MM.1S (cell line): ENCODE measurements around the gene CCSER2.

Experiments
- DNase-seq: peaks from one replicate; pipeline ENCODE4 v3.0.0-alpha.2; 2015
- H2AFZ ChIP-seq: fragments of 300-600 bp; sonication (generic); 2 replicates; pipeline ENCODE4 v1.6.0; 2016; ENCODE audit warnings: antibody characterized with exemption, low read length
- H3F3A ChIP-seq: fragments of 300-600 bp; sonication (generic); 2 replicates; pipeline ENCODE4 v1.6.1; 2016; ENCODE audit warnings: mild to moderate bottlenecking, antibody characterized with exemption, low read length, moderate library complexity, mixed read lengths; ENCODE audit not compliant: insufficient read depth
- H3K27ac ChIP-seq: fragments of 300-600 bp; sonication (generic); 2 replicates; pipeline ENCODE4 v1.5.1; 2016; ENCODE audit warnings: mild to moderate bottlenecking, low read length
- H3K27me3 ChIP-seq: fragments of 300-600 bp; sonication (generic); replicated peaks from 2 replicates; pipeline ENCODE4 v1.6.0; 2016; ENCODE audit warnings: low read length; ENCODE audit not compliant: insufficient read depth
- H3K36me3 ChIP-seq: fragments of 300-600 bp; sonication (generic); replicated peaks from 2 replicates; pipeline ENCODE4 v1.6.1; 2016; ENCODE audit warnings: mild to moderate bottlenecking, low read length, mixed read lengths; ENCODE audit not compliant: insufficient read depth
- H3K4me1 ChIP-seq: fragments of 300-600 bp; sonication (generic); 2 replicates; pipeline ENCODE4 v1.6.1; 2016; ENCODE audit warnings: low read length, mixed read lengths
- H3K4me2 ChIP-seq: fragments of 300-600 bp; sonication (generic); 2 replicates; pipeline ENCODE4 v1.6.0; 2016; ENCODE audit warnings: low read depth, low read length
- H3K4me3 ChIP-seq: fragments of 300-600 bp; sonication (generic); 2 replicates; pipeline ENCODE4 v1.5.1; 2016; ENCODE audit warnings: low read length, mixed read lengths
- H3K79me2 ChIP-seq: fragments of 300-600 bp; sonication (generic); 2 replicates; pipeline ENCODE4 v1.6.1; 2016; ENCODE audit warnings: mixed run types, low read length, mixed read lengths
- H3K9ac ChIP-seq: fragments of 300-600 bp; sonication (generic); 2 replicates; pipeline ENCODE4 v1.6.1; 2016; ENCODE audit warnings: low read length, mixed read lengths
- H3K9me2 ChIP-seq: fragments of 300-600 bp; sonication (generic); replicated peaks from 2 replicates; pipeline ENCODE4 v1.6.1; 2016; ENCODE audit warnings: mild to moderate bottlenecking, low read length, mixed read lengths; ENCODE audit not compliant: insufficient read depth
- H3K9me3 ChIP-seq: fragments of 300-600 bp; sonication (generic); replicated peaks from 2 replicates; pipeline ENCODE4 v1.6.1; 2016; ENCODE audit warnings: mild to moderate bottlenecking, low read length, mixed read lengths; ENCODE audit not compliant: insufficient read depth
- H4K20me1 ChIP-seq: fragments of 300-600 bp; sonication (generic); 2 replicates; pipeline ENCODE4 v1.6.1; 2016; ENCODE audit warnings: mild to moderate bottlenecking, low read length, moderate library complexity, mixed read lengths; ENCODE audit not compliant: insufficient read depth
- EZH2 ChIP-seq: fragments of 300-600 bp; sonication (generic); optimal IDR thresholded peaks from 2 replicates; pipeline ENCODE3; 2017; ENCODE audit warnings: low read depth, mild to moderate bottlenecking, antibody characterized with exemption, low read length, mixed read lengths
- EZH2phosphoT487 ChIP-seq: fragments of 300-600 bp; sonication (generic); IDR thresholded peaks from 2 replicates; pipeline ENCODE4 v1.6.1; 2018; ENCODE audit warnings: antibody characterized with exemption, low read length
- TF ChIP-seq, protein P1 (sequence below): fragments of 300-600 bp; sonication (generic); IDR thresholded peaks from 2 replicates; pipeline ENCODE4 v1.5.1; 2016; ENCODE audit warnings: antibody characterized with exemption, low read length, mixed read lengths

Gene CCSER2

DNA sequence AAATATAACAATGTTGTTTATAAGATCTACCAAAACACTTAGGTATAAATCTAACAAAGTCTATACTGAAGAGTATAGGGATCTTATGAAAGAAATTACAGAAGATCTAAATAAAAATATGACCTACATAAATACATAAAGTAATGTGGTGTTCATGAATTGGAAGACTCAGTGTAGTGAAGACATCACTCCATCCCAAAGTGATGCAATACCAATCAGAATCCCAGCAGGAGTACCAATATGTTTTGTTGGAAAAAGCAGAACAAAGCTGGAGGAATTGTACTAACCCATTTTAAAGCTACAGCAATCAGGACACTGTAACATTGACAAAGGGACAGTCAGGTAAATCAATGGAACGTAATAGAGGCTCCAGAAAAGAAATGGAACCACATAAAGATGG is 76.4 kb downstream of the CCSER2 start:
- Histone ChIP-seq H3K9ac (no peak overlapping the region), H3K9me2 (no peaks in the 10 kb centered on the region), H3F3A (no peaks in the 10 kb centered on the region), H3K4me2 (no peak overlapping the region), H4K20me1 (no peaks in the 10 kb centered on the region), H3K27ac (no peak overlapping the region), H3K9me3 (no peaks in the 10 kb centered on the region), H3K4me1 (peaks cover 8% of the 10 kb centered on the region), H3K4me3 (no peak overlapping the region), H2AFZ (no peak overlapping the region), H3K36me3 (no peaks in the 10 kb centered on the region), H3K79me2 (no peaks in the 10 kb centered on the region), H3K27me3 (no peaks in the 10 kb centered on the region)
- TF ChIP-seq EZH2 (no peak), EZH2phosphoT487 (no peak)
- TF ChIP-seq, protein P1, sequence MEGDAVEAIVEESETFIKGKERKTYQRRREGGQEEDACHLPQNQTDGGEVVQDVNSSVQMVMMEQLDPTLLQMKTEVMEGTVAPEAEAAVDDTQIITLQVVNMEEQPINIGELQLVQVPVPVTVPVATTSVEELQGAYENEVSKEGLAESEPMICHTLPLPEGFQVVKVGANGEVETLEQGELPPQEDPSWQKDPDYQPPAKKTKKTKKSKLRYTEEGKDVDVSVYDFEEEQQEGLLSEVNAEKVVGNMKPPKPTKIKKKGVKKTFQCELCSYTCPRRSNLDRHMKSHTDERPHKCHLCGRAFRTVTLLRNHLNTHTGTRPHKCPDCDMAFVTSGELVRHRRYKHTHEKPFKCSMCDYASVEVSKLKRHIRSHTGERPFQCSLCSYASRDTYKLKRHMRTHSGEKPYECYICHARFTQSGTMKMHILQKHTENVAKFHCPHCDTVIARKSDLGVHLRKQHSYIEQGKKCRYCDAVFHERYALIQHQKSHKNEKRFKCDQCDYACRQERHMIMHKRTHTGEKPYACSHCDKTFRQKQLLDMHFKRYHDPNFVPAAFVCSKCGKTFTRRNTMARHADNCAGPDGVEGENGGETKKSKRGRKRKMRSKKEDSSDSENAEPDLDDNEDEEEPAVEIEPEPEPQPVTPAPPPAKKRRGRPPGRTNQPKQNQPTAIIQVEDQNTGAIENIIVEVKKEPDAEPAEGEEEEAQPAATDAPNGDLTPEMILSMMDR: no peak
- no peak for DNase-seq

DNA sequence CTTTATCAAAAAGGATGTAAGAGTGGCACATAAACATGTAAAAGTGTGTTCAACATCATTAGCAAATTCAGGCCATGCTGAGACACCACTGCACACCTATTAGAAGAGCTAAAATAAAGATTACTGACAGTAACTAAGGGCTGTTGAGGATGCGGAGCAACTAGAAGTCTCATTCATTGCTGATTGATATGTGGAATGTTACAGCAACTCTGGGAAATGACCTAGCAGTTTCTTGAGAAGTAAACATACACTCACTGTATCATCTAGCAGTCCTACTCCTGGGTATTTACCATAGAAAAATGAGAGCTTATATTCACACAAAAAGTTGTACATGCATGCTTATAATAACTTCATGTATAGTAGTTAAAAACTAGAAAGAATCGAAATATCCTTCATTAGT is 77.3 kb downstream of the CCSER2 start:
- no peaks in the 10 kb centered on the region for H3K27me3 ChIP-seq
- no peak overlapping the region for H3K4me2 ChIP-seq
- H3K79me2 ChIP-seq: no peaks in the 10 kb centered on the region
- no peaks in the 10 kb centered on the region for H3K36me3 ChIP-seq
- TF ChIP-seq, protein P1: no peak
- TF ChIP-seq EZH2phosphoT487 (no peak), EZH2 (no peak)
- H3K27ac ChIP-seq: no peak overlapping the region
- no peaks in the 10 kb centered on the region for H3K9me2 ChIP-seq
- DNase-seq: no peak
- no peak overlapping the region for H3K4me3 ChIP-seq
- no peaks in the 10 kb centered on the region for H3K9me3 ChIP-seq
- no peaks in the 10 kb centered on the region for H4K20me1 ChIP-seq
- H3K9ac ChIP-seq: no peak overlapping the region
- H3F3A ChIP-seq: no peaks in the 10 kb centered on the region
- peaks cover 8% of the 10 kb centered on the region for H3K4me1 ChIP-seq
- no peak overlapping the region for H2AFZ ChIP-seq

DNA sequence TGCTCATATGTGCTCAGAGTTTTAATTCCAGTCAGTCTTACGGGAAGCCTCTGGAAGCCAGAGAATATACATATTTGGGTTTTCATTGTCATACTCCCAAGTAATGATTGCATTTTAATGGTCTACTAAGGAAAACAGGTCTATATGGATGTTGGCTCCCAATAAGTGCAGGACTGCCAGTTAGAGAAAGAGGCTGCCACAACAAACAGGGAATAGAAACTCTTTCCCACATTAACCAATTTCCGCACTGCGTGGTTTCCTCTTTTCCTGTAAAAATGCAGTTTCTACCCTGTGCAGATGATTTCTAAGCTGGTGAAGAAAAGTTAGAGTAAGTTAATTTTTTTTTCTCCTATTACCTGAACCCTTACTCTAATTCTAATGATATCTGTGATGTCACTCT is 78.2 kb downstream of the CCSER2 start:
- H3K79me2 ChIP-seq: no peaks in the 10 kb centered on the region
- no peaks in the 10 kb centered on the region for H3F3A ChIP-seq
- H3K27me3 ChIP-seq: no peaks in the 10 kb centered on the region
- H3K36me3 ChIP-seq: no peaks in the 10 kb centered on the region
- no peak overlapping the region for H3K4me3 ChIP-seq
- H3K27ac ChIP-seq: no peak overlapping the region
- H3K9ac ChIP-seq: no peak overlapping the region
- no peaks in the 10 kb centered on the region for H3K9me3 ChIP-seq
- H4K20me1 ChIP-seq: no peaks in the 10 kb centered on the region
- H2AFZ ChIP-seq: no peak overlapping the region
- TF ChIP-seq EZH2phosphoT487 (no peak), EZH2 (no peak)
- TF ChIP-seq, protein P1: no peak
- H3K4me2 ChIP-seq: no peak overlapping the region
- DNase-seq: no peak
- H3K4me1 ChIP-seq: peaks cover 8% of the 10 kb centered on the region
- no peaks in the 10 kb centered on the region for H3K9me2 ChIP-seq
